ENCODE data around the gene VIPR2. TPM values are rescaled to one million over a fixed set of nuclear protein-coding genes. Genes with fewer than 3 reads are reported as not detected.

Gene VIPR2
- polyA plus RNA-seq, 1 donor from 2014 or later, result 0.51 TPM

DNA sequence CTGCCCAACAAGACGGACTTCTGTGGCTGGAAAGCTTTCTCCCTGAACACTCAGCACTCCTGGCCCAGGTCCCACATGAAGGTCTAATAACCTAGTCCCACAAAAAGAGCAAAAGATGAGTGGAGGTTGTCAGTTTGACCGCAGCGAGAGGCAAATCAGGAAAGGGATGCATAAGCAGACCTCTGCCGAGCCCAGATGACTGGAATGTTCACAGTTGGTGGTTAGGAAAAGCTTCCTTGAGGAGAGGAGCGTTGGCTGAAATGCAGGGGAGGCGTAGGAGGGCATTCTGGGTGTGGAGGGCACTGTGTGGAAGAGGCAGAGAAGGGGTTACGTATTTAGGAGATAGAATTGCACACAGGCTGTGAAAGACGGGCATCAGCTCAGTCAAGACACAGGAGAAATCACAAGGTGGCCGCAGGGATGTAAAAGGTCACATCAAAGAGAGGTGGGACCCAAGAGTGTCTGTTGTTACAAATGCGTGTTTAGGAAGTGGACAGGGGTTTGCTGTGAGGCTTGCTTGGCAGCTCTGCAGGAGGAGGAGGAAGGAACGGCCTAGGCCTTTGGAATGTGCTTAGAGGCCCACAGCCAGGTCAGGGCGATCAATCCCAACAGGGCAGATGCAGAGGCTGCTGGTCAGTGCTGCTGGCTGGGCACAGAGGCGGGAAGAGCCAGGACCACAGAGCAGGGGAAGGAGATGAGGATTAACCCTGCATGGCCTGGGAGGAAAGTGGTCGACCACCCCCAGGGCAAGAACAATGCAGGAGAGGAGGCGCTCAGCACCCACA is 133.5 kb downstream of the VIPR2 start:
- no peak overlapping the region for H3K4me3 ChIP-seq (ENCODE audit: low read length)
- TF ChIP-seq EZH2 (IDR thresholded peaks at IDR 0.05; ENCODE audit: borderline replicate concordance, insufficient read depth, low read length, poor library complexity, severe bottlenecking), result no peak
- TF ChIP-seq CTCF (IDR thresholded peaks at IDR 0.05; ENCODE audit: poor library complexity, severe bottlenecking), result no peak
- no peak for TF ChIP-seq MXI1 (conservative IDR thresholded peaks at IDR 0.05; ENCODE audit: poor library complexity, severe bottlenecking)
- TF ChIP-seq TAF1 (IDR thresholded peaks at IDR 0.05; ENCODE audit: low read depth), result no peak
- TF ChIP-seq EP300 (conservative IDR thresholded peaks at IDR 0.05; ENCODE audit: poor library complexity, severe bottlenecking), result no peak
- TF ChIP-seq RAD21 (conservative IDR thresholded peaks at IDR 0.05), result no peak
- no peak for TF ChIP-seq POLR2AphosphoS5 (IDR thresholded peaks at IDR 0.05)
- no peak for TF ChIP-seq REST (IDR thresholded peaks at IDR 0.05; ENCODE audit: borderline replicate concordance)
- no peaks in the 10 kb centered on the region for H3K79me2 ChIP-seq (replicated peaks; ENCODE audit: insufficient read depth, low read length)
- H3K9me2 ChIP-seq (ENCODE audit: insufficient read depth, low read length), result no peaks in the 10 kb centered on the region
- no peak overlapping the region for H2AFZ ChIP-seq (ENCODE audit: low read depth, low read length)
- no peak overlapping the region for H3K4me2 ChIP-seq (ENCODE audit: low read length)
- H3F3A ChIP-seq (ENCODE audit: insufficient read depth, low read length, poor library complexity, severe bottlenecking), result no peaks in the 10 kb centered on the region
- no peaks in the 10 kb centered on the region for H4K20me1 ChIP-seq (ENCODE audit: insufficient read depth)
- H3K27ac ChIP-seq (ENCODE audit: low read length), result no peak overlapping the region
- H3K9ac ChIP-seq (ENCODE audit: low read length), result no peak overlapping the region
- no peaks in the 10 kb centered on the region for H3K36me3 ChIP-seq (ENCODE audit: insufficient read depth, low read length)
- H3K9me3 ChIP-seq (ENCODE audit: low read length), result no peaks in the 10 kb centered on the region
- H3K27me3 ChIP-seq (ENCODE audit: insufficient read depth, low read depth, low read length), result no peaks in the 10 kb centered on the region

GRCh38 chr7:159010411-159010810 is 134.3 kb downstream of the VIPR2 start:
- no peak for TF ChIP-seq EP300 (conservative IDR thresholded peaks at IDR 0.05; ENCODE audit: poor library complexity, severe bottlenecking)
- Histone ChIP-seq H4K20me1 (ENCODE audit: insufficient read depth) (no peaks in the 10 kb centered on the region), H2AFZ (ENCODE audit: low read depth, low read length) (no peak overlapping the region), H3K27me3 (ENCODE audit: insufficient read depth, low read depth, low read length) (no peaks in the 10 kb centered on the region), H3K4me3 (ENCODE audit: low read length) (no peak overlapping the region), H3K36me3 (ENCODE audit: insufficient read depth, low read length) (no peaks in the 10 kb centered on the region), H3K27ac (ENCODE audit: low read length) (no peak overlapping the region), H3K4me2 (ENCODE audit: low read length) (no peak overlapping the region), H3K9ac (ENCODE audit: low read length) (no peak overlapping the region), H3K9me3 (ENCODE audit: low read length) (no peaks in the 10 kb centered on the region), H3K79me2 (replicated peaks; ENCODE audit: insufficient read depth, low read length) (no peaks in the 10 kb centered on the region), H3K9me2 (ENCODE audit: insufficient read depth, low read length) (no peaks in the 10 kb centered on the region), H3F3A (ENCODE audit: insufficient read depth, low read length, poor library complexity, severe bottlenecking) (no peaks in the 10 kb centered on the region)

Measured in neural cell (in vitro differentiated cells).